ENCODE results near the gene ACSBG1. TPM values are rescaled to one million over a fixed set of nuclear protein-coding genes. Genes with fewer than 3 reads are reported as not detected.

The ACSBG1 gene
- total and polyA plus RNA-seq, 2 of the 8 experiments (the other 6 are each of a cell fraction or from before 2014, with no cell fraction given): 5.4 to 7.1 TPM

- no peak for TF ChIP-seq CHD2 (IDR thresholded peaks at IDR 0.05; ENCODE audit: low read length)
- TF ChIP-seq CEBPB (IDR thresholded peaks at IDR 0.05; ENCODE audit: low read depth, low read length): no peak
Measured at GRCh38 chr15:78182336-78182700, 52.0 kb downstream of the ACSBG1 start (continued).

All from H1 (cell line).